Measurements from ENCODE around the gene MINDY3. TPM values are rescaled to one million over a fixed set of nuclear protein-coding genes. Genes with fewer than 3 reads are reported as not detected.
"Not testable (repeated sequence)": the region's sequence is repeated elsewhere in the genome, so short reads cannot be mapped to it uniquely, and the experiment has no call there.

MINDY3 gene
- total RNA-seq, 2 donors from 2014 or later: 14.4 to 15.9 TPM

- not testable (repeated sequence) for DNase-seq (ENCODE audit: low spot score in 2 of 2); H3K27ac Mint-ChIP-seq; ATAC-seq
- Mint-ChIP-seq H3K9me3 (peaks cover 9 to 17% of the 10 kb centered on the region in 2 donors), H3K36me3 (peaks cover 34 to 48% of the 10 kb centered on the region in 2 donors)
Observed at GRCh38 chr10:15774534-15774933, 85.8 kb downstream of the MINDY3 start.

- Mint-ChIP-seq H3K27ac (no peak overlapping the region), H3K9me3 (peaks cover 13 to 17% of the 10 kb centered on the region in 2 donors), H3K36me3 (peaks cover 0 to 15% of the 10 kb centered on the region in 2 donors)
- DNase-seq (ENCODE audit: low spot score in 2 of 2) (no peak), ATAC-seq (no peak)
Observed at GRCh38 chr10:15764892-15765454, 95.3 kb downstream of the MINDY3 start.

GRCh38 chr10:15763006-15763405 is 97.3 kb downstream of the MINDY3 start:
- H3K27ac Mint-ChIP-seq: no peak overlapping the region

GRCh38 chr10:15762239-15762638 is 98.1 kb downstream of the MINDY3 start:
- ATAC-seq; DNase-seq (ENCODE audit: low spot score in 2 of 2); H3K27ac Mint-ChIP-seq: not testable (repeated sequence)
- peaks cover 0 to 10% of the 10 kb centered on the region in 2 donors for H3K36me3 Mint-ChIP-seq
- peaks cover 13 to 14% of the 10 kb centered on the region in 2 donors for H3K9me3 Mint-ChIP-seq

More at GRCh38 chr10:15763006-15763405, 97.3 kb downstream of the MINDY3 start:
- Mint-ChIP-seq H3K36me3 (peaks cover 0 to 15% of the 10 kb centered on the region in 2 donors), H3K9me3 (peaks cover 13 to 17% of the 10 kb centered on the region in 2 donors)
- ATAC-seq (no peak), DNase-seq (ENCODE audit: low spot score in 2 of 2) (no peak)

- not testable (repeated sequence) for ATAC-seq; H3K36me3 Mint-ChIP-seq; H3K27ac Mint-ChIP-seq; DNase-seq (ENCODE audit: low spot score in 2 of 2)
- H3K9me3 Mint-ChIP-seq: peaks cover 13% of the 10 kb centered on the region in 2 donors
Observed at GRCh38 chr10:15761224-15761623, 99.1 kb downstream of the MINDY3 start.

GRCh38 chr10:15760681-15761080 is 99.6 kb downstream of the MINDY3 start:
- no peak overlapping the region for H3K27ac Mint-ChIP-seq
- peaks cover 13% of the 10 kb centered on the region in 2 donors for H3K9me3 Mint-ChIP-seq
- ATAC-seq (no peak), DNase-seq (ENCODE audit: low spot score in 2 of 2) (no peak)
- H3K36me3 Mint-ChIP-seq: peaks cover 0 to 10% of the 10 kb centered on the region in 2 donors

- H3K36me3 Mint-ChIP-seq: peaks cover 0 to 7% of the 10 kb centered on the region in 2 donors
- ATAC-seq: no peak
Observed at GRCh38 chr10:15759265-15759664, 101.0 kb downstream of the MINDY3 start.

GRCh38 chr10:15758618-15759017 is 101.7 kb downstream of the MINDY3 start:
- Mint-ChIP-seq H3K9me3 (peaks cover 4% of the 10 kb centered on the region in 2 donors), H3K27ac (no peak overlapping the region), H3K36me3 (peaks cover 0 to 5% of the 10 kb centered on the region in 2 donors)
- DNase-seq (ENCODE audit: low spot score in 2 of 2) (no peak), ATAC-seq (no peak)

More at GRCh38 chr10:15759265-15759664, 101.0 kb downstream of the MINDY3 start:
- no peak overlapping the region for H3K27ac Mint-ChIP-seq
- H3K9me3 Mint-ChIP-seq: peaks cover 5% of the 10 kb centered on the region in 2 donors
- DNase-seq (ENCODE audit: low spot score in 2 of 2): no peak

- no peak overlapping the region for H3K27ac Mint-ChIP-seq
- DNase-seq (ENCODE audit: low spot score in 2 of 2) (no peak), ATAC-seq (no peak)
- H3K36me3 Mint-ChIP-seq: no peaks in the 10 kb centered on the region
- no peaks in the 10 kb centered on the region for H3K9me3 Mint-ChIP-seq
Observed at GRCh38 chr10:15754937-15755336, 105.4 kb downstream of the MINDY3 start.

- ATAC-seq (no peak), DNase-seq (ENCODE audit: low spot score in 2 of 2) (no peak)
- no peak overlapping the region for H3K27ac Mint-ChIP-seq
- no peaks in the 10 kb centered on the region for H3K36me3 Mint-ChIP-seq
- no peaks in the 10 kb centered on the region for H3K9me3 Mint-ChIP-seq
Observed at GRCh38 chr10:15751046-15751445, 109.3 kb downstream of the MINDY3 start.

GRCh38 chr10:15748126-15748525 is 112.2 kb downstream of the MINDY3 start:
- Mint-ChIP-seq H3K36me3 (no peaks in the 10 kb centered on the region), H3K9me3 (no peaks in the 10 kb centered on the region), H3K27ac (no peak overlapping the region)
- DNase-seq (ENCODE audit: low spot score in 2 of 2) (no peak), ATAC-seq (no peak)

GRCh38 chr10:15747632-15748031 is 112.7 kb downstream of the MINDY3 start:
- no peaks in the 10 kb centered on the region for H3K36me3 Mint-ChIP-seq
- no peaks in the 10 kb centered on the region for H3K9me3 Mint-ChIP-seq
- DNase-seq (ENCODE audit: low spot score in 2 of 2) (no peak), ATAC-seq (no peak)
- H3K27ac Mint-ChIP-seq: no peak overlapping the region

- no peaks in the 10 kb centered on the region for H3K36me3 Mint-ChIP-seq
Observed at GRCh38 chr10:15745751-15746150, 114.6 kb downstream of the MINDY3 start.

GRCh38 chr10:15744217-15744865 is 116.0 kb downstream of the MINDY3 start:
- H3K9me3 Mint-ChIP-seq: no peaks in the 10 kb centered on the region
- no peaks in the 10 kb centered on the region for H3K36me3 Mint-ChIP-seq
- DNase-seq (ENCODE audit: low spot score in 2 of 2): peak in 1 of 2 donors; percentile 40
- no peak overlapping the region for H3K27ac Mint-ChIP-seq
- peak in 1 of 2 donors; percentile 47 for ATAC-seq

More at GRCh38 chr10:15745751-15746150, 114.6 kb downstream of the MINDY3 start:
- DNase-seq (ENCODE audit: low spot score in 2 of 2): no peak
- Mint-ChIP-seq H3K27ac (no peak overlapping the region), H3K9me3 (no peaks in the 10 kb centered on the region)
- ATAC-seq: no peak

GRCh38 chr10:15743443-15743842 is 116.9 kb downstream of the MINDY3 start:
- Mint-ChIP-seq H3K36me3 (no peaks in the 10 kb centered on the region), H3K9me3 (no peaks in the 10 kb centered on the region), H3K27ac (no peak overlapping the region)
- DNase-seq (ENCODE audit: low spot score in 2 of 2): no peak
- ATAC-seq: no peak

GRCh38 chr10:15742836-15743235 is 117.5 kb downstream of the MINDY3 start:
- Mint-ChIP-seq H3K27ac (no peak overlapping the region), H3K9me3 (no peaks in the 10 kb centered on the region), H3K36me3 (no peaks in the 10 kb centered on the region)
- ATAC-seq: no peak
- no peak for DNase-seq (ENCODE audit: low spot score in 2 of 2)

GRCh38 chr10:15742102-15742501 is 118.2 kb downstream of the MINDY3 start:
- no peaks in the 10 kb centered on the region for H3K36me3 Mint-ChIP-seq
- no peak for DNase-seq (ENCODE audit: low spot score in 2 of 2)
- no peaks in the 10 kb centered on the region for H3K9me3 Mint-ChIP-seq
- no peak for ATAC-seq
- H3K27ac Mint-ChIP-seq: no peak overlapping the region

GRCh38 chr10:15741581-15741980 is 118.7 kb downstream of the MINDY3 start:
- H3K36me3 Mint-ChIP-seq: no peaks in the 10 kb centered on the region
- no peaks in the 10 kb centered on the region for H3K9me3 Mint-ChIP-seq
- no peak for DNase-seq (ENCODE audit: low spot score in 2 of 2)
- ATAC-seq: no peak
- no peak overlapping the region for H3K27ac Mint-ChIP-seq

Data from activated naive CD4-positive, alpha-beta T cell treated with anti-CD3 and anti-CD28 coated beads, Interleukin-2, amount 50 U/mL, for 72 hours (primary cell).